HepG2 (cell line): Measurements from ENCODE around the gene TNFSF13. TPM values are rescaled to one million over a fixed set of nuclear protein-coding genes. Genes with fewer than 3 reads are reported as not detected.

Experiments
- GATAD1 ChIP-seq: IDR thresholded peaks from 2 replicates; pipeline ENCODE4 v1.6.1; 2016; ENCODE audit warnings: missing genetic modification reagents, missing compliant biosample characterization
- JDP2 ChIP-seq: sonication (generic); formaldehyde crosslinking; IDR thresholded peaks from 2 replicates; pipeline ENCODE4 v1.8.1; 2022; ENCODE audit warnings: missing genetic modification reagents, borderline replicate concordance
- MAX ChIP-seq: IDR thresholded peaks from 2 replicates; pipeline ENCODE4 v1.6.1; 2012; ENCODE audit warnings: inconsistent platforms
- MAZ ChIP-seq, 2 experiments: sonication (generic) in 1 of 2; formaldehyde crosslinking in 1 of 2; IDR thresholded peaks; 2 replicates each; pipeline versions ENCODE4 v1.5.0 to v1.6.1; 2012 to 2020; ENCODE audit warnings: low read depth in 2 of 2, mild to moderate bottlenecking in 2 of 2, borderline replicate concordance in 1 of 2, improper control_type of control experiment in 1 of 2, low read length in 1 of 2, missing genetic modification reagents in 1 of 2, moderate library complexity in 1 of 2
- MTF2 ChIP-seq: sonication (generic); formaldehyde crosslinking; IDR thresholded peaks from 2 replicates; pipeline ENCODE4 v1.5.0; 2020; ENCODE audit warnings: missing genetic modification reagents, borderline replicate concordance
- NFYB ChIP-seq: sonication (generic); formaldehyde crosslinking; IDR thresholded peaks from 2 replicates; pipeline ENCODE4 v1.4.0; 2020; ENCODE audit warnings: missing genetic modification reagents
- NR0B2 ChIP-seq: sonication (generic); formaldehyde crosslinking; IDR thresholded peaks from 2 replicates; pipeline ENCODE4 v1.4.0; 2020; ENCODE audit warnings: mild to moderate bottlenecking, missing genetic modification reagents
- RXRA ChIP-seq: sonication (generic); formaldehyde crosslinking; IDR thresholded peaks from 2 replicates; pipeline ENCODE4 v1.5.1; 2020; ENCODE audit warnings: missing genetic modification reagents
- TEAD3 ChIP-seq: optimal IDR thresholded peaks from 2 replicates; pipeline ENCODE3; 2016; ENCODE audit warnings: borderline replicate concordance
- ZBTB34 ChIP-seq: sonication (generic); formaldehyde crosslinking; IDR thresholded peaks from 2 replicates; pipeline ENCODE4 v1.8.0; 2022; ENCODE audit warnings: mild to moderate bottlenecking, missing genetic modification reagents
- ZBTB4 ChIP-seq: sonication (generic); formaldehyde crosslinking; IDR thresholded peaks from 2 replicates; pipeline ENCODE4 v1.4.0; 2020; ENCODE audit warnings: missing genetic modification reagents, mild to moderate bottlenecking, borderline replicate concordance
- ZFP36 ChIP-seq: fragments of 150-350 bp; IDR thresholded peaks from 2 replicates; pipeline ENCODE4 v1.6.1; 2018; ENCODE audit warnings: borderline replicate concordance, low read length, low read depth; ENCODE audit not compliant: partially characterized antibody
- ZKSCAN8 ChIP-seq: IDR thresholded peaks from 2 replicates; pipeline ENCODE4 v1.6.1; 2016; ENCODE audit warnings: borderline replicate concordance, missing genetic modification reagents, missing compliant biosample characterization
- ZNF343 ChIP-seq: sonication (generic); formaldehyde crosslinking; IDR thresholded peaks from 2 replicates; pipeline ENCODE4 v1.4.0; 2020; ENCODE audit warnings: mild to moderate bottlenecking, missing genetic modification reagents
- ZNF496 ChIP-seq: sonication (generic); formaldehyde crosslinking; IDR thresholded peaks from 2 replicates; pipeline ENCODE4 v1.8.1; 2023; ENCODE audit warnings: mild to moderate bottlenecking, moderate library complexity, missing genetic modification reagents; ENCODE audit not compliant: insufficient replicate concordance
- ZNF605 ChIP-seq: sonication (generic); formaldehyde crosslinking; IDR thresholded peaks from 2 replicates; pipeline ENCODE4 v1.8.0; 2022; ENCODE audit warnings: mild to moderate bottlenecking, missing genetic modification reagents
- polyA plus RNA-seq, 8 experiments: library from polyadenylated mRNA; depleted of rRNA in 3 of 8; stranded (reverse) in 7 of 8; unstranded in 1 of 8; fragments of >200 nt; fragmentation: Illumina TruSeq in 4 of 8; extraction: Trizol in 4 of 8; gene quantifications; 2 replicates each; pipeline versions ENCODE4 v1.2.1 to v1.2.3, GENCODE V29; 2011 to 2016; ENCODE audit warnings: low read depth in 4 of 8, missing spikeins in 1 of 8, mixed read lengths in 1 of 8; ENCODE audit not compliant: insufficient read depth in 1 of 8
- total RNA-seq, 5 experiments: library from RNA; depleted of rRNA; stranded (reverse); fragments of >200 nt; fragmentation: Illumina TruSeq; extraction: Trizol; gene quantifications; 2 replicates each; pipeline ENCODE4 v1.2.3, GENCODE V29; 2016; ENCODE audit warnings: low read depth in 1 of 5
- TF ChIP-seq, protein P1 (sequence below): sonication (generic); formaldehyde crosslinking; IDR thresholded peaks from 2 replicates; pipeline ENCODE4; 2020; ENCODE audit warnings: missing genetic modification reagents, mild to moderate bottlenecking, borderline replicate concordance
- TF ChIP-seq, protein P2 (sequence below): sonication (generic); formaldehyde crosslinking; IDR thresholded peaks from 2 replicates; pipeline ENCODE4 v1.8.0; 2022; ENCODE audit warnings: missing genetic modification reagents, mild to moderate bottlenecking, moderate library complexity, borderline replicate concordance

Gene TNFSF13
- total and polyA plus RNA-seq, 2 of the 13 experiments (the other 11 are each of a cell fraction or from before 2014, with no cell fraction given): 2.5 to 3.3 TPM

GRCh38 chr17:7561028-7561575 lies 2.6 kb downstream of the TNFSF13 start (continued):
- TF ChIP-seq RXRA (CRISPR knock-in tag) (0 out of 2 replicates have a peak, but pooled peaks have one; percentile 12), MAX (peak; percentile 27), JDP2 (no peak), NR0B2 (CRISPR knock-in tag) (peak; percentile 87), NFYB (no peak), ZNF496 (CRISPR knock-in tag) (no peak), ZFP36 (no peak), ZKSCAN8 (CRISPR knock-in tag) (no peak), TEAD3 (no peak), MTF2 (peak; percentile 22; the same call in 1 of the 2 replicates), GATAD1 (CRISPR knock-in tag) (peak; percentile 79), ZBTB34 (CRISPR knock-in tag) (0 out of 2 replicates have a peak, but pooled peaks have one; percentile 50), ZNF605 (CRISPR knock-in tag) (peak; percentile 43; the same call in 1 of the 2 replicates), ZNF343 (CRISPR knock-in tag) (no peak), ZBTB4 (CRISPR knock-in tag) (no peak), MAZ (IDR thresholded peaks at IDR 0.05; ENCODE audit: borderline replicate concordance, low read depth, low read length) (no peak), MAZ (CRISPR knock-in tag; IDR thresholded peaks at IDR 0.05; ENCODE audit: low read depth) (no peak)
- TF ChIP-seq, protein P1, sequence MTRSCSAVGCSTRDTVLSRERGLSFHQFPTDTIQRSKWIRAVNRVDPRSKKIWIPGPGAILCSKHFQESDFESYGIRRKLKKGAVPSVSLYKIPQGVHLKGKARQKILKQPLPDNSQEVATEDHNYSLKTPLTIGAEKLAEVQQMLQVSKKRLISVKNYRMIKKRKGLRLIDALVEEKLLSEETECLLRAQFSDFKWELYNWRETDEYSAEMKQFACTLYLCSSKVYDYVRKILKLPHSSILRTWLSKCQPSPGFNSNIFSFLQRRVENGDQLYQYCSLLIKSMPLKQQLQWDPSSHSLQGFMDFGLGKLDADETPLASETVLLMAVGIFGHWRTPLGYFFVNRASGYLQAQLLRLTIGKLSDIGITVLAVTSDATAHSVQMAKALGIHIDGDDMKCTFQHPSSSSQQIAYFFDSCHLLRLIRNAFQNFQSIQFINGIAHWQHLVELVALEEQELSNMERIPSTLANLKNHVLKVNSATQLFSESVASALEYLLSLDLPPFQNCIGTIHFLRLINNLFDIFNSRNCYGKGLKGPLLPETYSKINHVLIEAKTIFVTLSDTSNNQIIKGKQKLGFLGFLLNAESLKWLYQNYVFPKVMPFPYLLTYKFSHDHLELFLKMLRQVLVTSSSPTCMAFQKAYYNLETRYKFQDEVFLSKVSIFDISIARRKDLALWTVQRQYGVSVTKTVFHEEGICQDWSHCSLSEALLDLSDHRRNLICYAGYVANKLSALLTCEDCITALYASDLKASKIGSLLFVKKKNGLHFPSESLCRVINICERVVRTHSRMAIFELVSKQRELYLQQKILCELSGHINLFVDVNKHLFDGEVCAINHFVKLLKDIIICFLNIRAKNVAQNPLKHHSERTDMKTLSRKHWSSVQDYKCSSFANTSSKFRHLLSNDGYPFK (CRISPR knock-in tag): peak; percentile 96
- TF ChIP-seq, protein P2, sequence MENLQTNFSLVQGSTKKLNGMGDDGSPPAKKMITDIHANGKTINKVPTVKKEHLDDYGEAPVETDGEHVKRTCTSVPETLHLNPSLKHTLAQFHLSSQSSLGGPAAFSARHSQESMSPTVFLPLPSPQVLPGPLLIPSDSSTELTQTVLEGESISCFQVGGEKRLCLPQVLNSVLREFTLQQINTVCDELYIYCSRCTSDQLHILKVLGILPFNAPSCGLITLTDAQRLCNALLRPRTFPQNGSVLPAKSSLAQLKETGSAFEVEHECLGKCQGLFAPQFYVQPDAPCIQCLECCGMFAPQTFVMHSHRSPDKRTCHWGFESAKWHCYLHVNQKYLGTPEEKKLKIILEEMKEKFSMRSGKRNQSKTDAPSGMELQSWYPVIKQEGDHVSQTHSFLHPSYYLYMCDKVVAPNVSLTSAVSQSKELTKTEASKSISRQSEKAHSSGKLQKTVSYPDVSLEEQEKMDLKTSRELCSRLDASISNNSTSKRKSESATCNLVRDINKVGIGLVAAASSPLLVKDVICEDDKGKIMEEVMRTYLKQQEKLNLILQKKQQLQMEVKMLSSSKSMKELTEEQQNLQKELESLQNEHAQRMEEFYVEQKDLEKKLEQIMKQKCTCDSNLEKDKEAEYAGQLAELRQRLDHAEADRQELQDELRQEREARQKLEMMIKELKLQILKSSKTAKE (CRISPR knock-in tag): no peak
